ENCODE results near the gene RPS6KL1.

Gene RPS6KL1

GRCh38 chr14:74938531-74939495, 15.8 kb upstream of the RPS6KL1 start:
- ATAC-seq, result no peak
- TF ChIP-seq OSR1 (CRISPR knock-in tag; IDR thresholded peaks at IDR 0.05) (no peak), ZNF565 (CRISPR knock-in tag; conservative IDR thresholded peaks at IDR 0.05; ENCODE audit: low read depth) (no peak), POU6F1 (CRISPR knock-in tag; IDR thresholded peaks at IDR 0.05; ENCODE audit: borderline replicate concordance, low read depth) (no peak), PPARA (CRISPR knock-in tag; IDR thresholded peaks at IDR 0.05; ENCODE audit: borderline replicate concordance) (no peak)

GRCh38 chr14:74937171-74937570, 14.1 kb upstream of the RPS6KL1 start:
- no peak for ATAC-seq
- TF ChIP-seq BACH2 (CRISPR knock-in tag; IDR thresholded peaks at IDR 0.05; ENCODE audit: borderline replicate concordance), result no peak
- no peak for TF ChIP-seq TCF4 (CRISPR knock-in tag; IDR thresholded peaks at IDR 0.05; ENCODE audit: borderline replicate concordance)
- TF ChIP-seq TOX (CRISPR knock-in tag; IDR thresholded peaks at IDR 0.05; ENCODE audit: borderline replicate concordance), result no peak
- TF ChIP-seq ZNF8 (CRISPR knock-in tag; IDR thresholded peaks at IDR 0.05), result no peak
- TF ChIP-seq ZNF565 (CRISPR knock-in tag; conservative IDR thresholded peaks at IDR 0.05; ENCODE audit: low read depth), result no peak
- TF ChIP-seq ZNF70 (CRISPR knock-in tag; IDR thresholded peaks at IDR 0.05), result no peak
- TF ChIP-seq CSRNP3 (CRISPR knock-in tag; IDR thresholded peaks at IDR 0.05), result no peak
- TF ChIP-seq RARB (CRISPR knock-in tag; IDR thresholded peaks at IDR 0.05), result no peak
- TF ChIP-seq POU6F1 (CRISPR knock-in tag; IDR thresholded peaks at IDR 0.05; ENCODE audit: borderline replicate concordance, low read depth), result no peak
- TF ChIP-seq ZC3H10 (CRISPR knock-in tag; IDR thresholded peaks at IDR 0.05), result no peak
- no peak for TF ChIP-seq CREB5 (CRISPR knock-in tag; IDR thresholded peaks at IDR 0.05; ENCODE audit: low read depth)
- TF ChIP-seq TSHZ2 (CRISPR knock-in tag; IDR thresholded peaks at IDR 0.05), result no peak
- no peak for TF ChIP-seq SNAI2 (CRISPR knock-in tag; IDR thresholded peaks at IDR 0.05)
- no peak for TF ChIP-seq CSDC2 (CRISPR knock-in tag; IDR thresholded peaks at IDR 0.05)
- no peak for TF ChIP-seq ARNTL (CRISPR knock-in tag; IDR thresholded peaks at IDR 0.05; ENCODE audit: borderline replicate concordance, low read depth)
- TF ChIP-seq ESRRG (CRISPR knock-in tag; IDR thresholded peaks at IDR 0.05), result no peak
- no peak for TF ChIP-seq OSR1 (CRISPR knock-in tag; IDR thresholded peaks at IDR 0.05)
- no peak for TF ChIP-seq PPARA (CRISPR knock-in tag; IDR thresholded peaks at IDR 0.05; ENCODE audit: borderline replicate concordance)
- no peak for TF ChIP-seq ISL1 (CRISPR knock-in tag; IDR thresholded peaks at IDR 0.05)
- no peak for TF ChIP-seq GLIS3 (CRISPR knock-in tag; IDR thresholded peaks at IDR 0.05)

GRCh38 chr14:74936731-74937130, 13.7 kb upstream of the RPS6KL1 start:
- no peak for ATAC-seq
- no peak for TF ChIP-seq ISL1 (CRISPR knock-in tag; IDR thresholded peaks at IDR 0.05)
- no peak for TF ChIP-seq ESRRG (CRISPR knock-in tag; IDR thresholded peaks at IDR 0.05)
- TF ChIP-seq ZNF8 (CRISPR knock-in tag; IDR thresholded peaks at IDR 0.05), result no peak
- TF ChIP-seq CSRNP3 (CRISPR knock-in tag; IDR thresholded peaks at IDR 0.05), result no peak
- TF ChIP-seq ZFP30 (CRISPR knock-in tag; IDR thresholded peaks at IDR 0.05), result no peak
- TF ChIP-seq PATZ1 (CRISPR knock-in tag; IDR thresholded peaks at IDR 0.05; ENCODE audit: borderline replicate concordance), result no peak
- TF ChIP-seq ZFP3 (CRISPR knock-in tag; IDR thresholded peaks at IDR 0.05), result no peak
- TF ChIP-seq TCF4 (CRISPR knock-in tag; IDR thresholded peaks at IDR 0.05; ENCODE audit: borderline replicate concordance), result no peak
- TF ChIP-seq SNAI2 (CRISPR knock-in tag; IDR thresholded peaks at IDR 0.05), result no peak
- no peak for TF ChIP-seq TOX (CRISPR knock-in tag; IDR thresholded peaks at IDR 0.05; ENCODE audit: borderline replicate concordance)
- TF ChIP-seq ZC3H10 (CRISPR knock-in tag; IDR thresholded peaks at IDR 0.05), result no peak
- no peak for TF ChIP-seq PPARA (CRISPR knock-in tag; IDR thresholded peaks at IDR 0.05; ENCODE audit: borderline replicate concordance)
- TF ChIP-seq OSR1 (CRISPR knock-in tag; IDR thresholded peaks at IDR 0.05), result no peak
- TF ChIP-seq CSDC2 (CRISPR knock-in tag; IDR thresholded peaks at IDR 0.05), result no peak
- TF ChIP-seq ZNF70 (CRISPR knock-in tag; IDR thresholded peaks at IDR 0.05), result no peak

Measured in SK-N-SH treated with all-trans-retinoic acid at 6 μM for 48 hours (cell line).